ENCODE data around the gene INSM2.

The INSM2 gene

DNA sequence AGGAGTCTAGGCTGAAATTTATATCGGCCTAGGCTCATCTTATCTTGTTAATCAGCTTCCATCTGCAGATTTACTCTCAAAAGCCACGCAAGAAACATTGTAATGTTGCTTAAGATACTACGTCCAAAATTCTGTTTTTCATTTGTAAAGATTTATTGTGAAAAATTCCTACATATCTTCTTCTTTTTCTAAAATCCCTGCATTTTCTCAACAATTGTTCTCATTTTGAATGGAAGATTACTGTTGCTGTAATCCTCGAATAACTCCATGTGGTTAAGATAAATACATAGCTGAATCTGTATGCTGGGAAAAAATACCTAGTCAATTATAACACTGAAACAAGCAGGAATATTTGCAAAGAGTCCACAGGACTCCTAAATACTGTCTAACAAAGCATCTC, 15.6 kb downstream of the INSM2 start:
- DNase-seq: no peak

GRCh38 chr14:35551081-35551480, 17.1 kb downstream of the INSM2 start:
- DNase-seq: no peak

DNA sequence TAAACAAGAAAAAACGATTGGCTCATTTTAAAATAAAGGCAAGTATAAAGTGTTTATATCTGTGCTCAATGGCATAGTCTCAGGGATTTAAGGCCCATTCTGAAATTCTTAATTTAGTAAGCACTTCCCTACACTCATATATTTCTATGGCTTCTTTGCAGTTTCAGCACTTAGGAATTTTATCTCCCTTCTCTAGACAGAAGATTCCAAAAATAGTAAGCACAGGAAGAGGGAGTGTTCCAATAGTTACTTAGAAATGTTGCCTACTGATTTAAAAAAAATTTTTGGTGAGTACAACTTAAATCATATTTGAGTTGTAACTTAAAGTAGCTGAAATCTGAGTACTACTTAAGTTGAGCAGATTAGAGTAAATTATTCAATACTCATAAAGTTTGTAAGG, 19.8 kb downstream of the INSM2 start:
- no peak for DNase-seq

DNA sequence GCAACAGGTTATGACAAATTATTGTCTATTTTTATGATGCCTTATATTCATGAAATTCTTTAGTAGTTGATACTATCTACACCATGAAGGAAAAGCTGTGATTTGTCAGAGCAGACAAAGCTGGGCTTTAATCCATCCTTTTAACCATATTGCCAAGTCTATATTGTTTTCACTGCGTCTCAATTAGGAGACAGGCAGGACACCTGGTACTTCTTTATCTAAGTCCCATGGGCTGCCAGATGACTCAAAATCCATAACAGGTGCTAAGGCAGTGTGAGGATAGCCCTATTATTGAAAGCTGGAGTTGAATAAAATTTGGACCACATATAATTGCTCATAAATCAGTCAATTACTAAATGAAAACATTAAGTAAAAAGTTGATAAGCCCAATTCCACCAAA, 22.6 kb downstream of the INSM2 start:
- DNase-seq: no peak

DNA sequence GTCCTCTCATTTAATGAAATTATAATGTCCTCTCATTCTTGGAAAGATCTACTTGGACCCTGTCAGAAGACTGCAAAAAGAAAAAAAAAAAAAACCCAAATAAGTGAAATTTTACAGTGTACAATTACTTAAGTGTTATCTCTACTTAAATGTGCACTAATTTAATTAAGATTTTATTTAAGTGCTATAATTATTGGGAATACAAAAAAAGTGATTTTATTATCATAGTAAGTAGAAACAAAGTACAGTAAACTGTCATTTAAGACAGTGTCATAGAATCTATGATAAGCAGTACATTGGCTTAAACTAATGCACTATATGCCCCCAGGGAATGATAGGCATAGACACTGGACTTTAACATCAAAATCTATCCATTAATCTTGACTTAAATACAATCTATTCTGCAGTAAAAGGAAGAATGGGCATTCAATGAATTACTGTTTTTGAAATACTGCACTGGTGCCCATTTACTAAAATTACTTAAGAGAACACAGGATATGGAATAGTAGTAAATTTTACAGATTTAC, 23.3 kb downstream of the INSM2 start:
- no peak for DNase-seq

- DNase-seq: no peak
Measured at GRCh38 chr14:35558680-35559079, 24.7 kb downstream of the INSM2 start.

- no peak for DNase-seq
Measured at GRCh38 chr14:35565871-35566464, 32.0 kb downstream of the INSM2 start.

GRCh38 chr14:35571598-35571997, 37.6 kb downstream of the INSM2 start:
- no peak for DNase-seq

- DNase-seq: no peak
Measured at GRCh38 chr14:35573911-35574310, 39.9 kb downstream of the INSM2 start.

GRCh38 chr14:35576260-35576659, 42.3 kb downstream of the INSM2 start:
- no peak for DNase-seq

DNA sequence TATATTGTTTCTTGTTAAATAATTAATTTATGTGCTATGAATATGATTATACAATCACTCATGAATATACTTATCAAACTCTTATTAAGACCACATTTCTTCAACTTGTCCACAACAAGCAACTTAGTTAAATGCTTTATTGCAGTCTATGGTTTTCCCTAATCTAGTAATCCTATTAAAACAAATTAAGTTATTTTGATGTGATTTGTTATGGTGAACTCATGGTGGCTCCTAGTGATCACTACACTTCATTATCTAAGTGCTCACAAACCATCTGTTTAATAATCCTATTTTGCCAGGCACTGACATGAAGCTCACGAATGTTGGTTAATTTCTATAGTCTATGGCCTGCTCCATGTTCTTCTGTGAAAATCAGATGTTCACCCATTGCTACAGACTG, 42.9 kb downstream of the INSM2 start:
- DNase-seq: no peak

- DNase-seq: no peak
Measured at GRCh38 chr14:35578135-35578534, 44.2 kb downstream of the INSM2 start.

DNA sequence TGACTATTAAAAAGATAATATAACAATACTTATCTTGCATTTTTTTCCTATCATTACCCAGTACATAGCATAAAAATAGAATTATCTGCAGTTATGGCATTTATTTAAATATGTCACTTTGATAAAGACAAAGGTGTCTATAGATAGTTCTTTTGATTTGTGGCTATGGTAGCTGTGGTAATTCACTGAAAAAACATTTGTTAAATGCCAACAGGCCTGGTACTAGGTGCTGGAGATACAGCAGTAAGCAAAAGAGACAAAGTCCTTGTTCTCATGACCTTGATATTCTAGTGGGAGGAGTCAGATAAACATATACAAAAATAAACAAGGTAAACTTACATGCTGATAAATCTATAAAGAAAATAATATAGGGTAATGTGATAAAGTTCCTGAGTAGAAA, 44.7 kb downstream of the INSM2 start:
- no peak for DNase-seq
